Cortex of kidney (tissue), 1 donor: ENCODE results near the gene CBX1.

Experiments used
- DNase-seq: peaks from one replicate; lab custom pipeline; 2025; lab: John Stamatoyannopoulos, UW

Gene CBX1

GRCh38 chr17:48101012-48101720 lies at the start of gene CBX1:
Gene CBX1, minus strand, starts transcription at chr17:48101478. Its CDS starts 24,474 bp downstream, at chr17:48077004.
- peak; percentile 21 for DNase-seq

- DNase-seq: no peak
Observed at GRCh38 chr17:48150597-48151001, 49.3 kb upstream of the CBX1 start.

GRCh38 chr17:48149787-48150463 lies 48.6 kb upstream of the CBX1 start:
- no peak for DNase-seq

- no peak for DNase-seq
Observed at GRCh38 chr17:48148854-48149786, 47.8 kb upstream of the CBX1 start.

- DNase-seq: no peak
Observed at GRCh38 chr17:48148029-48148770, 46.9 kb upstream of the CBX1 start.

- no peak for DNase-seq
Observed at GRCh38 chr17:48144976-48145798, 43.9 kb upstream of the CBX1 start.

- no peak for DNase-seq
Observed at GRCh38 chr17:48144231-48144630, 43.0 kb upstream of the CBX1 start.

GRCh38 chr17:48143629-48144028 lies 42.4 kb upstream of the CBX1 start:
- DNase-seq: no peak

GRCh38 chr17:48139944-48140343 lies 38.7 kb upstream of the CBX1 start:
- no peak for DNase-seq

- DNase-seq: no peak
Observed at GRCh38 chr17:48137656-48138055, 36.4 kb upstream of the CBX1 start.

- no peak for DNase-seq
Observed at GRCh38 chr17:48134912-48135480, 33.7 kb upstream of the CBX1 start.

- no peak for DNase-seq
Observed at GRCh38 chr17:48132385-48132784, 31.1 kb upstream of the CBX1 start.

GRCh38 chr17:48131216-48131824 lies 30.0 kb upstream of the CBX1 start:
- DNase-seq: no peak

- no peak for DNase-seq
Observed at GRCh38 chr17:48129981-48130380, 28.7 kb upstream of the CBX1 start.

GRCh38 chr17:48128400-48128799 lies 27.1 kb upstream of the CBX1 start:
- DNase-seq: no peak

- no peak for DNase-seq
Observed at GRCh38 chr17:48127371-48128051, 26.2 kb upstream of the CBX1 start.

GRCh38 chr17:48126532-48126850 lies 25.2 kb upstream of the CBX1 start:
- DNase-seq: no peak

GRCh38 chr17:48125829-48126531 lies 24.7 kb upstream of the CBX1 start:
- no peak for DNase-seq

- no peak for DNase-seq
Observed at GRCh38 chr17:48123776-48124388, 22.6 kb upstream of the CBX1 start.
